Germinal center (tissue), 1 donor: Measurements from ENCODE around the gene MAST2.

Source experiments
- DNase-seq: peaks from one replicate; pipeline ENCODE4 v3.0.0; 2012; ENCODE audit warnings: mixed read lengths, low spot score

MAST2 gene

GRCh38 chr1:45803299-45803780 lies at the start of gene MAST2:
Gene MAST2, plus strand, starts transcription at chr1:45803612. Its CDS starts 284 bp downstream, at chr1:45803896.
- peak; percentile 96 for DNase-seq

GRCh38 chr1:45755697-45756096 lies 47.7 kb upstream of the MAST2 start:
- no peak for DNase-seq

- no peak for DNase-seq
Measured at GRCh38 chr1:45762291-45762690, 41.1 kb upstream of the MAST2 start.

- DNase-seq = no peak
Measured at GRCh38 chr1:45765999-45766792, 37.2 kb upstream of the MAST2 start.

GRCh38 chr1:45767035-45767434 lies 36.4 kb upstream of the MAST2 start:
- DNase-seq = no peak

- DNase-seq = no peak
Measured at GRCh38 chr1:45769261-45769932, 34.0 kb upstream of the MAST2 start.

- no peak for DNase-seq
Measured at GRCh38 chr1:45772971-45773370, 30.4 kb upstream of the MAST2 start.

GRCh38 chr1:45775794-45776193 lies 27.6 kb upstream of the MAST2 start:
- no peak for DNase-seq

GRCh38 chr1:45785583-45785982 lies 17.8 kb upstream of the MAST2 start:
- DNase-seq = no peak

- DNase-seq = peak; percentile 35
Measured at GRCh38 chr1:45787905-45788304, 15.5 kb upstream of the MAST2 start.

- no peak for DNase-seq
Measured at GRCh38 chr1:45789601-45790000, 13.8 kb upstream of the MAST2 start.

- no peak for DNase-seq
Measured at GRCh38 chr1:45792744-45793143, 10.7 kb upstream of the MAST2 start.

- no peak for DNase-seq
Measured at GRCh38 chr1:45793942-45794604, 9.3 kb upstream of the MAST2 start.

GRCh38 chr1:45796381-45796780 lies 7.0 kb upstream of the MAST2 start:
- DNase-seq = no peak

- no peak for DNase-seq
Measured at GRCh38 chr1:45796946-45797345, 6.5 kb upstream of the MAST2 start.

- no peak for DNase-seq
Measured at GRCh38 chr1:45800899-45801298, 2.5 kb upstream of the MAST2 start.

- DNase-seq = peak; percentile 25
Measured at GRCh38 chr1:45802343-45803298, 791 bp upstream of the MAST2 start.

- peak; percentile 39 for DNase-seq
Measured at GRCh38 chr1:45803781-45804668, 613 bp downstream of the MAST2 start.

- no peak for DNase-seq
Measured at GRCh38 chr1:45804669-45804969, 1.2 kb downstream of the MAST2 start.

GRCh38 chr1:45806129-45806528 lies 2.7 kb downstream of the MAST2 start:
- DNase-seq = no peak

- DNase-seq = no peak
Measured at GRCh38 chr1:45809761-45810160, 6.3 kb downstream of the MAST2 start.
